ENCODE results near the gene TSPAN16.

TSPAN16 gene

DNA sequence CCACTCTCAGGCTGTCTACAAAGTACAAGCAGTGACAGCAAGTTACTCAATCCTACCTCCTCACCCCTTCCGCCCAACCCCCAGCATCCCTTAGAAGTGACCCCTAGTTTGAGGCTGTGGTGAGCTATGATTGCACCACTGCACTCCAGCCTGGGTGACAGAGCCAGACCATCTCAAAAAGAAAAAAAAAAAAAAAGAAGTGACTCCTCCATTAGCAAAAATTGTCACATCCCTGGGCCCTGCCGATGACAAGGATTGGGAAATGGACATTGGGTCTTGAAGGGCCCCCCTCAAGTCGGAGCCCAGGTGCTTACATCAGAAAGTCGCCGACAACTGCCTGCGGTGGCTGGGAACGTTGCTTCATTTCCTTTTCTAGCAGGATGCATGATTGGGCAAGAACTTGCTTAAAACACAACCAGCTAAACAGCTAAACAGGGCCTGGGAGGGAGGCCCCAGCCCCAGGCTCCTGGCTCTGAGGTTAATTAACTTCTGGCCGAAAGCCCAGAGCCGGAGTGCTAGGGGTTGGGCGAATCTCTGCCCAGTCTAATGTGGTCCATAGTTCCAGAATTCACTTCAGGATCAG lies 28.2 kb downstream of the TSPAN16 start (continued):
- TF ChIP-seq ZBTB10 (tag by site-specific recombination; IDR thresholded peaks at IDR 0.05) (peak; percentile 49; the same call in 1 of the 2 replicates), ZNF37A (tag by site-specific recombination; IDR thresholded peaks at IDR 0.05) (no peak), ZNF596 (tag by site-specific recombination; IDR thresholded peaks at IDR 0.05) (no peak), ZNF792 (tag by site-specific recombination; IDR thresholded peaks at IDR 0.05) (no peak), ZNF670 (tag by site-specific recombination; IDR thresholded peaks at IDR 0.05; ENCODE audit: low read depth) (no peak), ZNF280D (tag by site-specific recombination; IDR thresholded peaks at IDR 0.05) (no peak), ZNF610 (tag by site-specific recombination; IDR thresholded peaks at IDR 0.05; ENCODE audit: borderline replicate concordance) (no peak), ZBTB20 (tag by site-specific recombination; IDR thresholded peaks at IDR 0.05) (peak; percentile 54; the same call in 1 of the 2 replicates), ZNF391 (tag by site-specific recombination; IDR thresholded peaks at IDR 0.05; ENCODE audit: borderline replicate concordance, low read depth) (no peak), ZNF354C (tag by site-specific recombination; IDR thresholded peaks at IDR 0.05; ENCODE audit: borderline replicate concordance, low read depth) (no peak), GLIS2 (tag by site-specific recombination; IDR thresholded peaks at IDR 0.05) (no peak), ZSCAN30 (tag by site-specific recombination; IDR thresholded peaks at IDR 0.05) (peak; percentile 77), ZNF394 (tag by site-specific recombination; IDR thresholded peaks at IDR 0.05; ENCODE audit: borderline replicate concordance) (no peak), ZFHX2 (tag by site-specific recombination; conservative IDR thresholded peaks at IDR 0.05) (no peak), KLF1 (tag by site-specific recombination; IDR thresholded peaks at IDR 0.05) (no peak), ZIC2 (tag by site-specific recombination; IDR thresholded peaks at IDR 0.05) (peak; percentile 50), ZNF2 (tag by site-specific recombination; IDR thresholded peaks at IDR 0.05) (peak; percentile 33; the same call in 1 of the 2 replicates), ZNF776 (tag by site-specific recombination; IDR thresholded peaks at IDR 0.05; ENCODE audit: borderline replicate concordance) (no peak), ZNF121 (tag by site-specific recombination; IDR thresholded peaks at IDR 0.05) (no peak), ZBTB17 (tag by site-specific recombination; IDR thresholded peaks at IDR 0.05) (peak; percentile 70; the same call in 1 of the 2 replicates), HOXC10 (CRISPR knock-in tag; IDR thresholded peaks at IDR 0.05) (no peak), ZSCAN18 (tag by site-specific recombination; IDR thresholded peaks at IDR 0.05) (no peak)
- TF ChIP-seq, protein P1, sequence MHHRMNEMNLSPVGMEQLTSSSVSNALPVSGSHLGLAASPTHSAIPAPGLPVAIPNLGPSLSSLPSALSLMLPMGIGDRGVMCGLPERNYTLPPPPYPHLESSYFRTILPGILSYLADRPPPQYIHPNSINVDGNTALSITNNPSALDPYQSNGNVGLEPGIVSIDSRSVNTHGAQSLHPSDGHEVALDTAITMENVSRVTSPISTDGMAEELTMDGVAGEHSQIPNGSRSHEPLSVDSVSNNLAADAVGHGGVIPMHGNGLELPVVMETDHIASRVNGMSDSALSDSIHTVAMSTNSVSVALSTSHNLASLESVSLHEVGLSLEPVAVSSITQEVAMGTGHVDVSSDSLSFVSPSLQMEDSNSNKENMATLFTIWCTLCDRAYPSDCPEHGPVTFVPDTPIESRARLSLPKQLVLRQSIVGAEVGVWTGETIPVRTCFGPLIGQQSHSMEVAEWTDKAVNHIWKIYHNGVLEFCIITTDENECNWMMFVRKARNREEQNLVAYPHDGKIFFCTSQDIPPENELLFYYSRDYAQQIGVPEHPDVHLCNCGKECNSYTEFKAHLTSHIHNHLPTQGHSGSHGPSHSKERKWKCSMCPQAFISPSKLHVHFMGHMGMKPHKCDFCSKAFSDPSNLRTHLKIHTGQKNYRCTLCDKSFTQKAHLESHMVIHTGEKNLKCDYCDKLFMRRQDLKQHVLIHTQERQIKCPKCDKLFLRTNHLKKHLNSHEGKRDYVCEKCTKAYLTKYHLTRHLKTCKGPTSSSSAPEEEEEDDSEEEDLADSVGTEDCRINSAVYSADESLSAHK (tag by site-specific recombination; IDR thresholded peaks at IDR 0.05): no peak
- TF ChIP-seq, protein P2, sequence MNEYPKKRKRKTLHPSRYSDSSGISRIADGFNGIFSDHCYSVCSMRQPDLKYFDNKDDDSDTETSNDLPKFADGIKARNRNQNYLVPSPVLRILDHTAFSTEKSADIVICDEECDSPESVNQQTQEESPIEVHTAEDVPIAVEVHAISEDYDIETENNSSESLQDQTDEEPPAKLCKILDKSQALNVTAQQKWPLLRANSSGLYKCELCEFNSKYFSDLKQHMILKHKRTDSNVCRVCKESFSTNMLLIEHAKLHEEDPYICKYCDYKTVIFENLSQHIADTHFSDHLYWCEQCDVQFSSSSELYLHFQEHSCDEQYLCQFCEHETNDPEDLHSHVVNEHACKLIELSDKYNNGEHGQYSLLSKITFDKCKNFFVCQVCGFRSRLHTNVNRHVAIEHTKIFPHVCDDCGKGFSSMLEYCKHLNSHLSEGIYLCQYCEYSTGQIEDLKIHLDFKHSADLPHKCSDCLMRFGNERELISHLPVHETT (tag by site-specific recombination; IDR thresholded peaks at IDR 0.05): 0 out of 2 replicates have a peak, but pooled peaks have one; percentile 10
- TF ChIP-seq, protein P3, sequence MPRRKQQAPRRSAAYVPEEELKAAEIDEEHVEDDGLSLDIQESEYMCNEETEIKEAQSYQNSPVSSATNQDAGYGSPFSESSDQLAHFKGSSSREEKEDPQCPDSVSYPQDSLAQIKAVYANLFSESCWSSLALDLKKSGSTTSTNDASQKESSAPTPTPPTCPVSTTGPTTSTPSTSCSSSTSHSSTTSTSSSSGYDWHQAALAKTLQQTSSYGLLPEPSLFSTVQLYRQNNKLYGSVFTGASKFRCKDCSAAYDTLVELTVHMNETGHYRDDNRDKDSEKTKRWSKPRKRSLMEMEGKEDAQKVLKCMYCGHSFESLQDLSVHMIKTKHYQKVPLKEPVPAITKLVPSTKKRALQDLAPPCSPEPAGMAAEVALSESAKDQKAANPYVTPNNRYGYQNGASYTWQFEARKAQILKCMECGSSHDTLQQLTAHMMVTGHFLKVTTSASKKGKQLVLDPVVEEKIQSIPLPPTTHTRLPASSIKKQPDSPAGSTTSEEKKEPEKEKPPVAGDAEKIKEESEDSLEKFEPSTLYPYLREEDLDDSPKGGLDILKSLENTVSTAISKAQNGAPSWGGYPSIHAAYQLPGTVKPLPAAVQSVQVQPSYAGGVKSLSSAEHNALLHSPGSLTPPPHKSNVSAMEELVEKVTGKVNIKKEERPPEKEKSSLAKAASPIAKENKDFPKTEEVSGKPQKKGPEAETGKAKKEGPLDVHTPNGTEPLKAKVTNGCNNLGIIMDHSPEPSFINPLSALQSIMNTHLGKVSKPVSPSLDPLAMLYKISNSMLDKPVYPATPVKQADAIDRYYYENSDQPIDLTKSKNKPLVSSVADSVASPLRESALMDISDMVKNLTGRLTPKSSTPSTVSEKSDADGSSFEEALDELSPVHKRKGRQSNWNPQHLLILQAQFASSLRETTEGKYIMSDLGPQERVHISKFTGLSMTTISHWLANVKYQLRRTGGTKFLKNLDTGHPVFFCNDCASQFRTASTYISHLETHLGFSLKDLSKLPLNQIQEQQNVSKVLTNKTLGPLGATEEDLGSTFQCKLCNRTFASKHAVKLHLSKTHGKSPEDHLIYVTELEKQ (tag by site-specific recombination; IDR thresholded peaks at IDR 0.05; ENCODE audit: borderline replicate concordance): no peak
